PC-3 (cell line): ENCODE measurements around the gene DHRS3.

Experiments used
- CTCF ChIP-seq: fragments of 300-600 bp; sonication (generic); conservative IDR thresholded peaks from 2 replicates; pipeline ENCODE4 v1.5.1; 2017; ENCODE audit warnings: antibody characterized with exemption, low read depth, mild to moderate bottlenecking, low read length
- EZH2 ChIP-seq: fragments of 300-600 bp; sonication (generic); IDR thresholded peaks from one replicate; pipeline ENCODE4 v1.6.1; 2017; ENCODE audit warnings: antibody characterized with exemption, mild to moderate bottlenecking, low read length; ENCODE audit not compliant: unreplicated experiment
- EZH2phosphoT487 ChIP-seq: fragments of 300-600 bp; sonication (generic); IDR thresholded peaks from 2 replicates; pipeline ENCODE4 v1.6.1; 2018; ENCODE audit warnings: mild to moderate bottlenecking, antibody characterized with exemption, low read length, borderline replicate concordance

GRCh38 chr1:12549460-12550349, 68.3 kb downstream of the DHRS3 start:
- TF ChIP-seq EZH2 (no peak), CTCF (no peak), EZH2phosphoT487 (peak; percentile 95)
